Suprapubic skin (tissue), 4 donors: Measurements from ENCODE around the gene KREMEN2.

ENCODE experiments used
- POLR2A ChIP-seq, 2 donors: fragments of 450-650 bp; IDR thresholded peaks; one replicate each; pipeline ENCODE4 v1.6.1; 2017; ENCODE audit warnings: antibody characterized with exemption in 2 of 2, mild to moderate bottlenecking in 2 of 2, moderate library complexity in 2 of 2
- POLR2AphosphoS5 ChIP-seq, 3 donors: sonication (generic); formaldehyde crosslinking; IDR thresholded peaks; one replicate each; pipeline ENCODE4 v1.6.1; 2017; ENCODE audit warnings: antibody characterized with exemption in 3 of 3
- TF ChIP-seq, protein P1 (sequence below), 2 donors: fragments of 200-600 bp in 1 of 2; fragments of 450-650 bp in 1 of 2; sonication (generic) in 1 of 2; IDR thresholded peaks; one replicate each; pipeline ENCODE4 v1.5.1; 2016 to 2019; ENCODE audit warnings: antibody characterized with exemption in 2 of 2, mild to moderate bottlenecking in 1 of 2, moderate library complexity in 1 of 2

DNA sequence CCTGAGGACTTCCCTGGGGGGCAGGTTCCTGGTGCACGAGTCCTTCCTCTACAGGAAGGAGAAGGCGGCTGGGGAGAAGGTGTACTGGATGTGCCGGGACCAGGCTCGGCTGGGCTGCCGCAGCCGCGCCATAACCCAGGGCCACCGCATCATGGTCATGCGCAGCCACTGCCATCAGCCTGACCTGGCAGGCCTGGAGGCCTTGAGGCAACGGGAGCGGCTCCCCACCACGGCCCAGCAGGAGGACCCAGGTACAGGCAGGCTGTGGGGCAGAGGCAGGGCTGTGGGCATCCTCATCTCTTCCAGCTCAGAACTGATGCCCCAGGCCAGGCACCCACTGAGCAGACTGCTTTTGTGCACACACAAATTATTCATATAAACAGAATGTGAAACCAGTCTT is 25.9 kb upstream of the KREMEN2 start:
- TF ChIP-seq POLR2A (IDR thresholded peaks at IDR 0.05), result no peak
- TF ChIP-seq, protein P1, sequence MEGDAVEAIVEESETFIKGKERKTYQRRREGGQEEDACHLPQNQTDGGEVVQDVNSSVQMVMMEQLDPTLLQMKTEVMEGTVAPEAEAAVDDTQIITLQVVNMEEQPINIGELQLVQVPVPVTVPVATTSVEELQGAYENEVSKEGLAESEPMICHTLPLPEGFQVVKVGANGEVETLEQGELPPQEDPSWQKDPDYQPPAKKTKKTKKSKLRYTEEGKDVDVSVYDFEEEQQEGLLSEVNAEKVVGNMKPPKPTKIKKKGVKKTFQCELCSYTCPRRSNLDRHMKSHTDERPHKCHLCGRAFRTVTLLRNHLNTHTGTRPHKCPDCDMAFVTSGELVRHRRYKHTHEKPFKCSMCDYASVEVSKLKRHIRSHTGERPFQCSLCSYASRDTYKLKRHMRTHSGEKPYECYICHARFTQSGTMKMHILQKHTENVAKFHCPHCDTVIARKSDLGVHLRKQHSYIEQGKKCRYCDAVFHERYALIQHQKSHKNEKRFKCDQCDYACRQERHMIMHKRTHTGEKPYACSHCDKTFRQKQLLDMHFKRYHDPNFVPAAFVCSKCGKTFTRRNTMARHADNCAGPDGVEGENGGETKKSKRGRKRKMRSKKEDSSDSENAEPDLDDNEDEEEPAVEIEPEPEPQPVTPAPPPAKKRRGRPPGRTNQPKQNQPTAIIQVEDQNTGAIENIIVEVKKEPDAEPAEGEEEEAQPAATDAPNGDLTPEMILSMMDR (IDR thresholded peaks at IDR 0.05), result no peak
- no peak for TF ChIP-seq POLR2AphosphoS5 (IDR thresholded peaks at IDR 0.05)
